WTC11 (cell line): ENCODE data around the gene LRRC4.

Experiments used
- CBFB ChIP-seq: sonication (generic); formaldehyde crosslinking; IDR thresholded peaks from 2 replicates; pipeline ENCODE4 v1.8.1; 2022; ENCODE audit warnings: mild to moderate bottlenecking, low read depth, missing genetic modification reagents
- SMAD4 ChIP-seq: sonication (generic); formaldehyde crosslinking; IDR thresholded peaks from 2 replicates; pipeline ENCODE4 v1.8.0; 2022; ENCODE audit warnings: mild to moderate bottlenecking, missing genetic modification reagents
- TEAD4 ChIP-seq: sonication (generic); formaldehyde crosslinking; IDR thresholded peaks from 2 replicates; pipeline ENCODE4 v1.8.0; 2022; ENCODE audit warnings: mild to moderate bottlenecking, missing genetic modification reagents
- TF ChIP-seq, protein P1 (sequence below): fragments of 200-600 bp; IDR thresholded peaks from 2 replicates; pipeline ENCODE4 v1.8.0; 2022; ENCODE audit warnings: antibody characterized with exemption
- TF ChIP-seq, protein P2 (sequence below): sonication (generic); formaldehyde crosslinking; IDR thresholded peaks from 2 replicates; pipeline ENCODE4 v1.8.0; 2023; ENCODE audit warnings: missing genetic modification reagents, mild to moderate bottlenecking, borderline replicate concordance
- TF ChIP-seq, protein P3 (sequence below): sonication (generic); formaldehyde crosslinking; IDR thresholded peaks from 2 replicates; pipeline ENCODE4 v1.8.0; 2022; ENCODE audit warnings: missing genetic modification reagents

DNA sequence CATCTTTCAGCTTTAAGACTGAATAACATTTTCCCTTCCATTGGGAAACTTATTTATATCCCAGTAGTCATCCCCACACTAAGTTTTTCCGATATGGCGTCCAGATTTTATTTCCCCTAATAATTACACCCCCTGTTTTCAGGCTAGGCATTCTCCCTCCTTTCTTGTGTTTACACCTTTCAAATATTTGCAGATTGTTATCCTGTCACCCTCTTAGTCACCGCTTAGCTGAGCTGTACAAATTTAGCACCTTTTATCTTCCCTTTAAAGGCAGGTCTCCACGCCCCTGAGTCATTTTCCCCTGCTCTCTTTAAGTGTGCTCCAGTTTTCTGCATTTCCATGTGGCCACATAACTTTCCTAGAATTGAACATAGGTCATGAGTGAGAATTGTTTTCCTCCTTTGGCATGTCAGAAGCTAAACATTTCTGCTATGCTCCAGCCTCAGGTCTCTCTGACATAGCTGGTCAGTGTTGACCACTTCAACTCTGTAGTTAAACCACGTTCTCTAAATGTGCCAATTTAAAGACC is 47.4 kb downstream of the LRRC4 start:
- TF ChIP-seq, protein P1, sequence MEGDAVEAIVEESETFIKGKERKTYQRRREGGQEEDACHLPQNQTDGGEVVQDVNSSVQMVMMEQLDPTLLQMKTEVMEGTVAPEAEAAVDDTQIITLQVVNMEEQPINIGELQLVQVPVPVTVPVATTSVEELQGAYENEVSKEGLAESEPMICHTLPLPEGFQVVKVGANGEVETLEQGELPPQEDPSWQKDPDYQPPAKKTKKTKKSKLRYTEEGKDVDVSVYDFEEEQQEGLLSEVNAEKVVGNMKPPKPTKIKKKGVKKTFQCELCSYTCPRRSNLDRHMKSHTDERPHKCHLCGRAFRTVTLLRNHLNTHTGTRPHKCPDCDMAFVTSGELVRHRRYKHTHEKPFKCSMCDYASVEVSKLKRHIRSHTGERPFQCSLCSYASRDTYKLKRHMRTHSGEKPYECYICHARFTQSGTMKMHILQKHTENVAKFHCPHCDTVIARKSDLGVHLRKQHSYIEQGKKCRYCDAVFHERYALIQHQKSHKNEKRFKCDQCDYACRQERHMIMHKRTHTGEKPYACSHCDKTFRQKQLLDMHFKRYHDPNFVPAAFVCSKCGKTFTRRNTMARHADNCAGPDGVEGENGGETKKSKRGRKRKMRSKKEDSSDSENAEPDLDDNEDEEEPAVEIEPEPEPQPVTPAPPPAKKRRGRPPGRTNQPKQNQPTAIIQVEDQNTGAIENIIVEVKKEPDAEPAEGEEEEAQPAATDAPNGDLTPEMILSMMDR: no peak
- TF ChIP-seq SMAD4 (no peak), CBFB (CRISPR knock-in tag) (no peak), TEAD4 (CRISPR knock-in tag) (no peak)
- TF ChIP-seq, protein P2, sequence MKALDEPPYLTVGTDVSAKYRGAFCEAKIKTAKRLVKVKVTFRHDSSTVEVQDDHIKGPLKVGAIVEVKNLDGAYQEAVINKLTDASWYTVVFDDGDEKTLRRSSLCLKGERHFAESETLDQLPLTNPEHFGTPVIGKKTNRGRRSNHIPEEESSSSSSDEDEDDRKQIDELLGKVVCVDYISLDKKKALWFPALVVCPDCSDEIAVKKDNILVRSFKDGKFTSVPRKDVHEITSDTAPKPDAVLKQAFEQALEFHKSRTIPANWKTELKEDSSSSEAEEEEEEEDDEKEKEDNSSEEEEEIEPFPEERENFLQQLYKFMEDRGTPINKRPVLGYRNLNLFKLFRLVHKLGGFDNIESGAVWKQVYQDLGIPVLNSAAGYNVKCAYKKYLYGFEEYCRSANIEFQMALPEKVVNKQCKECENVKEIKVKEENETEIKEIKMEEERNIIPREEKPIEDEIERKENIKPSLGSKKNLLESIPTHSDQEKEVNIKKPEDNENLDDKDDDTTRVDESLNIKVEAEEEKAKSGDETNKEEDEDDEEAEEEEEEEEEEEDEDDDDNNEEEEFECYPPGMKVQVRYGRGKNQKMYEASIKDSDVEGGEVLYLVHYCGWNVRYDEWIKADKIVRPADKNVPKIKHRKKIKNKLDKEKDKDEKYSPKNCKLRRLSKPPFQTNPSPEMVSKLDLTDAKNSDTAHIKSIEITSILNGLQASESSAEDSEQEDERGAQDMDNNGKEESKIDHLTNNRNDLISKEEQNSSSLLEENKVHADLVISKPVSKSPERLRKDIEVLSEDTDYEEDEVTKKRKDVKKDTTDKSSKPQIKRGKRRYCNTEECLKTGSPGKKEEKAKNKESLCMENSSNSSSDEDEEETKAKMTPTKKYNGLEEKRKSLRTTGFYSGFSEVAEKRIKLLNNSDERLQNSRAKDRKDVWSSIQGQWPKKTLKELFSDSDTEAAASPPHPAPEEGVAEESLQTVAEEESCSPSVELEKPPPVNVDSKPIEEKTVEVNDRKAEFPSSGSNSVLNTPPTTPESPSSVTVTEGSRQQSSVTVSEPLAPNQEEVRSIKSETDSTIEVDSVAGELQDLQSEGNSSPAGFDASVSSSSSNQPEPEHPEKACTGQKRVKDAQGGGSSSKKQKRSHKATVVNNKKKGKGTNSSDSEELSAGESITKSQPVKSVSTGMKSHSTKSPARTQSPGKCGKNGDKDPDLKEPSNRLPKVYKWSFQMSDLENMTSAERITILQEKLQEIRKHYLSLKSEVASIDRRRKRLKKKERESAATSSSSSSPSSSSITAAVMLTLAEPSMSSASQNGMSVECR (CRISPR knock-in tag): no peak
- TF ChIP-seq, protein P3, sequence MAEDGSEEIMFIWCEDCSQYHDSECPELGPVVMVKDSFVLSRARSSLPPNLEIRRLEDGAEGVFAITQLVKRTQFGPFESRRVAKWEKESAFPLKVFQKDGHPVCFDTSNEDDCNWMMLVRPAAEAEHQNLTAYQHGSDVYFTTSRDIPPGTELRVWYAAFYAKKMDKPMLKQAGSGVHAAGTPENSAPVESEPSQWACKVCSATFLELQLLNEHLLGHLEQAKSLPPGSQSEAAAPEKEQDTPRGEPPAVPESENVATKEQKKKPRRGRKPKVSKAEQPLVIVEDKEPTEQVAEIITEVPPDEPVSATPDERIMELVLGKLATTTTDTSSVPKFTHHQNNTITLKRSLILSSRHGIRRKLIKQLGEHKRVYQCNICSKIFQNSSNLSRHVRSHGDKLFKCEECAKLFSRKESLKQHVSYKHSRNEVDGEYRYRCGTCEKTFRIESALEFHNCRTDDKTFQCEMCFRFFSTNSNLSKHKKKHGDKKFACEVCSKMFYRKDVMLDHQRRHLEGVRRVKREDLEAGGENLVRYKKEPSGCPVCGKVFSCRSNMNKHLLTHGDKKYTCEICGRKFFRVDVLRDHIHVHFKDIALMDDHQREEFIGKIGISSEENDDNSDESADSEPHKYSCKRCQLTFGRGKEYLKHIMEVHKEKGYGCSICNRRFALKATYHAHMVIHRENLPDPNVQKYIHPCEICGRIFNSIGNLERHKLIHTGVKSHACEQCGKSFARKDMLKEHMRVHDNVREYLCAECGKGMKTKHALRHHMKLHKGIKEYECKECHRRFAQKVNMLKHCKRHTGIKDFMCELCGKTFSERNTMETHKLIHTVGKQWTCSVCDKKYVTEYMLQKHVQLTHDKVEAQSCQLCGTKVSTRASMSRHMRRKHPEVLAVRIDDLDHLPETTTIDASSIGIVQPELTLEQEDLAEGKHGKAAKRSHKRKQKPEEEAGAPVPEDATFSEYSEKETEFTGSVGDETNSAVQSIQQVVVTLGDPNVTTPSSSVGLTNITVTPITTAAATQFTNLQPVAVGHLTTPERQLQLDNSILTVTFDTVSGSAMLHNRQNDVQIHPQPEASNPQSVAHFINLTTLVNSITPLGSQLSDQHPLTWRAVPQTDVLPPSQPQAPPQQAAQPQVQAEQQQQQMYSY (CRISPR knock-in tag): no peak
